T-helper 9 cell (primary cell): ENCODE results near the gene MAP7D3.
A peak's percentile ranks its signal among the peaks of the same experiment; 100 is the strongest.
"Not testable (repeated sequence)": the region's sequence is repeated elsewhere in the genome, so short reads cannot be mapped to it uniquely, and the experiment has no call there.

Source experiments
- DNase-seq: peaks from one replicate; pipeline ENCODE4 v3.0.0-alpha.2; 2020

The MAP7D3 gene

GRCh38 chrX:136246201-136246600, 5.0 kb downstream of the MAP7D3 start:
- DNase-seq, result no peak

- DNase-seq, result not testable (repeated sequence)
Observed at GRCh38 chrX:136237849-136238248, 13.4 kb downstream of the MAP7D3 start.

- no peak for DNase-seq
Observed at GRCh38 chrX:136237074-136237473, 14.1 kb downstream of the MAP7D3 start.

GRCh38 chrX:136228839-136229207, 22.4 kb downstream of the MAP7D3 start:
- no peak for DNase-seq

GRCh38 chrX:136227948-136228838, 23.0 kb downstream of the MAP7D3 start:
- DNase-seq, result no peak

- DNase-seq, result no peak
Observed at GRCh38 chrX:136227074-136227473, 24.1 kb downstream of the MAP7D3 start.

- no peak for DNase-seq
Observed at GRCh38 chrX:136221851-136222513, 29.2 kb downstream of the MAP7D3 start.

- no peak for DNase-seq
Observed at GRCh38 chrX:136220951-136221350, 30.2 kb downstream of the MAP7D3 start.

- no peak for DNase-seq
Observed at GRCh38 chrX:136220540-136220939, 30.7 kb downstream of the MAP7D3 start.

GRCh38 chrX:136219893-136220292, 31.3 kb downstream of the MAP7D3 start:
- no peak for DNase-seq

GRCh38 chrX:136215559-136215958, 35.6 kb downstream of the MAP7D3 start:
- DNase-seq, result no peak

GRCh38 chrX:136214551-136214950, 36.6 kb downstream of the MAP7D3 start:
- no peak for DNase-seq

- DNase-seq, result no peak
Observed at GRCh38 chrX:136212557-136213111, 38.6 kb downstream of the MAP7D3 start.

- DNase-seq, result no peak
Observed at GRCh38 chrX:136211766-136212556, 39.2 kb downstream of the MAP7D3 start.

- DNase-seq, result no peak
Observed at GRCh38 chrX:136210806-136211205, 40.4 kb downstream of the MAP7D3 start.

GRCh38 chrX:136210243-136210642, 41.0 kb downstream of the MAP7D3 start:
- no peak for DNase-seq

GRCh38 chrX:136209751-136210150, 41.4 kb downstream of the MAP7D3 start:
- DNase-seq, result no peak

- peak; percentile 29 for DNase-seq
Observed at GRCh38 chrX:136209016-136209738, 42.0 kb downstream of the MAP7D3 start.

GRCh38 chrX:136207546-136207945, 43.7 kb downstream of the MAP7D3 start:
- DNase-seq, result no peak

GRCh38 chrX:136206916-136207315, 44.3 kb downstream of the MAP7D3 start:
- DNase-seq, result no peak

- DNase-seq, result no peak
Observed at GRCh38 chrX:136205882-136206380, 45.3 kb downstream of the MAP7D3 start.

- DNase-seq, result peak; percentile 6
Observed at GRCh38 chrX:136204571-136204970, 46.6 kb downstream of the MAP7D3 start.
